HepG2 (cell line): Measurements from ENCODE around the gene PYY. TPM values are rescaled to one million over a fixed set of nuclear protein-coding genes. Genes with fewer than 3 reads are reported as not detected.

Experiments used
- ATAC-seq: fragments of 200-7000 bp; cut with Tn5 transposase; 3 replicates; pipeline ENCODE4 v1.9.1; 2020; ENCODE audit warnings: mild to moderate bottlenecking, moderate library complexity
- BruUV-seq: library from RNA; stranded (reverse); fragments of 400-500 nt; replicated peaks from 2 replicates; lab custom pipeline; 2021; lab: Mats Ljungman, UMichigan
- CTCF ChIA-PET: fragments of 300-600 bp; formaldehyde crosslinking; extraction: SDS; loops from one replicate; lab custom pipeline; 2021; ENCODE audit warnings: low total read pairs, inconsistent platforms, low intra/inter-chr PET ratio; lab: Yijun Ruan, JAX
- POLR2A ChIA-PET: fragments of 350-600 bp; sonication (Branson Sonifier 250); formaldehyde crosslinking; loops from one replicate; lab custom pipeline; 2020; ENCODE audit warnings: antibody characterized with exemption, inconsistent platforms; lab: Yijun Ruan, JAX
- DNase-seq: peaks from one replicate; pipeline ENCODE4 v3.0.0-alpha.2; 2015; ENCODE audit warnings: low spot score
- FAIRE-seq: peaks from 3 replicates; lab custom pipeline; 2011; peaks lifted over from hg19 to GRCh38; lab: Jason Lieb, UNC
- H2AFZ ChIP-seq: one replicate; pipeline ENCODE4 v1.6.1; 2011; ENCODE audit warnings: low read length, inconsistent platforms
- H3K27ac ChIP-seq: fragments of 300-600 bp; 3 replicates; pipeline ENCODE4 v1.8.0; 2011; ENCODE audit warnings: mixed run types, mild to moderate bottlenecking, mixed read lengths, low read length, inconsistent platforms; ENCODE audit not compliant: insufficient read depth; ENCODE audit errors: extremely low read length
- H3K27me3 ChIP-seq, 2 experiments: fragments of 200-600 bp in 1 of 2; 2 replicates in 1 of 2; 3 replicates in 1 of 2; pipeline versions ENCODE4 v1.6.0 to v1.8.0; 2011; ENCODE audit warnings: low read length in 2 of 2, mild to moderate bottlenecking in 2 of 2, moderate library complexity in 2 of 2, inconsistent platforms in 1 of 2; ENCODE audit not compliant: insufficient read depth in 2 of 2, control insufficient read depth in 1 of 2
- H3K36me3 ChIP-seq, 2 experiments: fragments of 200-600 bp in 1 of 2; replicated peaks in 1 of 2; 2 replicates in 1 of 2; 3 replicates in 1 of 2; pipeline versions ENCODE4 v1.5.1 to v1.8.0; 2011; ENCODE audit warnings: low read length in 2 of 2, inconsistent platforms in 1 of 2; ENCODE audit not compliant: insufficient read depth in 2 of 2, control insufficient read depth in 1 of 2
- H3K4me1 ChIP-seq: 2 replicates; pipeline ENCODE4 v1.5.1; 2012; ENCODE audit warnings: low read length, inconsistent platforms; ENCODE audit not compliant: insufficient read depth
- H3K4me2 ChIP-seq: 2 replicates; pipeline ENCODE4 v1.6.0; 2011; ENCODE audit warnings: low read depth, low read length, inconsistent platforms
- H3K4me3 ChIP-seq, 3 experiments: fragments of 200-600 bp in 1 of 3; sonication (generic), shearing (Covaris generic) in 1 of 3; replicated peaks in 1 of 3; 2 replicates each; pipeline ENCODE4 v1.5.1; 2011 to 2016; ENCODE audit warnings: low read length in 3 of 3, inconsistent platforms in 2 of 3, low read depth in 2 of 3, mild to moderate bottlenecking in 2 of 3, control low read depth in 1 of 3, mixed read lengths in 1 of 3; ENCODE audit not compliant: insufficient read depth in 1 of 3
- H3K79me2 ChIP-seq: one replicate; pipeline ENCODE4 v1.6.1; 2011; ENCODE audit warnings: low read length, inconsistent platforms; ENCODE audit not compliant: insufficient read depth
- H3K9ac ChIP-seq: 2 replicates; pipeline ENCODE4 v1.6.0; 2011; ENCODE audit warnings: mild to moderate bottlenecking, low read depth, low read length, inconsistent platforms; ENCODE audit not compliant: insufficient read depth
- H3K9me3 ChIP-seq: 2 replicates; pipeline ENCODE4 v1.5.1; 2012; ENCODE audit warnings: mild to moderate bottlenecking, low read length
- H4K20me1 ChIP-seq: 2 replicates; pipeline ENCODE4 v1.6.0; 2011; ENCODE audit warnings: inconsistent platforms, mild to moderate bottlenecking, low read length, moderate library complexity; ENCODE audit not compliant: insufficient read depth
- NFATC3 ChIP-seq: sonication (generic); formaldehyde crosslinking; IDR thresholded peaks from 2 replicates; pipeline ENCODE4 v1.5.1; 2020; ENCODE audit warnings: mild to moderate bottlenecking, missing genetic modification reagents
- ZNF253 ChIP-seq: sonication (generic); formaldehyde crosslinking; IDR thresholded peaks from 2 replicates; pipeline ENCODE4 v1.8.0; 2022; ENCODE audit warnings: mild to moderate bottlenecking, missing genetic modification reagents, borderline replicate concordance
- ZNF343 ChIP-seq: sonication (generic); formaldehyde crosslinking; IDR thresholded peaks from 2 replicates; pipeline ENCODE4 v1.4.0; 2020; ENCODE audit warnings: mild to moderate bottlenecking, missing genetic modification reagents
- ZNF782 ChIP-seq: sonication (generic); formaldehyde crosslinking; IDR thresholded peaks from 2 replicates; pipeline ENCODE4 v1.4.0; 2020; ENCODE audit warnings: missing genetic modification reagents, mild to moderate bottlenecking, borderline replicate concordance
- ZNF878 ChIP-seq: sonication (generic); formaldehyde crosslinking; IDR thresholded peaks from 2 replicates; pipeline ENCODE4 v1.8.1; 2023; ENCODE audit warnings: mild to moderate bottlenecking, missing genetic modification reagents, moderate library complexity
- WGBS: methylation state at CpG from one replicate; pipeline ENCODE4 v1.1.6; 2017; ENCODE audit warnings: low lambda C conversion rate; 5-methylcytosine and 5-hydroxymethylcytosine counted together
- in situ Hi-C: cut with HindIII; loops from 2 replicates; pipeline ENCODE4 v1.10.0; 2017; ENCODE audit warnings: low pct_unique_long_range_greater_than_20kb; ENCODE audit not compliant: extremely low pct_ligation_motif_present
- intact Hi-C: fragments of 100-400 bp; cut with micrococcal nuclease; formaldehyde crosslinking; loops from one replicate; pipeline ENCODE4 v1.10.0; 2022; ENCODE audit not compliant: unreplicated experiment
- polyA plus RNA-seq, 8 experiments: library from polyadenylated mRNA; depleted of rRNA in 3 of 8; stranded (reverse) in 7 of 8; unstranded in 1 of 8; fragments of >200 nt; fragmentation: Illumina TruSeq in 4 of 8; extraction: Trizol in 4 of 8; gene quantifications; 2 replicates each; pipeline versions ENCODE4 v1.2.1 to v1.2.3, GENCODE V29; 2011 to 2016; ENCODE audit warnings: low read depth in 4 of 8, missing spikeins in 1 of 8, mixed read lengths in 1 of 8; ENCODE audit not compliant: insufficient read depth in 1 of 8
- total RNA-seq, 5 experiments: library from RNA; depleted of rRNA; stranded (reverse); fragments of >200 nt; fragmentation: Illumina TruSeq; extraction: Trizol; gene quantifications; 2 replicates each; pipeline ENCODE4 v1.2.3, GENCODE V29; 2016; ENCODE audit warnings: low read depth in 1 of 5
- TF ChIP-seq, protein P1 (sequence below): sonication (generic); formaldehyde crosslinking; IDR thresholded peaks from 2 replicates; pipeline ENCODE4 v1.4.0; 2020; ENCODE audit warnings: mild to moderate bottlenecking, missing genetic modification reagents
- TF ChIP-seq, protein P2 (sequence below): sonication (generic); formaldehyde crosslinking; conservative IDR thresholded peaks from 2 replicates; pipeline ENCODE4 v1.4.0; 2020; ENCODE audit warnings: missing genetic modification reagents
- TF ChIP-seq, protein P3 (sequence below): sonication (generic); formaldehyde crosslinking; IDR thresholded peaks from 2 replicates; pipeline ENCODE4 v1.5.0; 2020; ENCODE audit warnings: mild to moderate bottlenecking, missing genetic modification reagents, borderline replicate concordance
- TF ChIP-seq, protein P4 (sequence below): sonication (generic); formaldehyde crosslinking; IDR thresholded peaks from 2 replicates; pipeline ENCODE4 v1.4.0; 2020; ENCODE audit warnings: missing genetic modification reagents, low read depth, mild to moderate bottlenecking, borderline replicate concordance

The PYY gene
- total and polyA plus RNA-seq, 2 of the 13 experiments (the other 11 are each of a cell fraction or from before 2014, with no cell fraction given) = 0.25 TPM; not detected in 1

DNA sequence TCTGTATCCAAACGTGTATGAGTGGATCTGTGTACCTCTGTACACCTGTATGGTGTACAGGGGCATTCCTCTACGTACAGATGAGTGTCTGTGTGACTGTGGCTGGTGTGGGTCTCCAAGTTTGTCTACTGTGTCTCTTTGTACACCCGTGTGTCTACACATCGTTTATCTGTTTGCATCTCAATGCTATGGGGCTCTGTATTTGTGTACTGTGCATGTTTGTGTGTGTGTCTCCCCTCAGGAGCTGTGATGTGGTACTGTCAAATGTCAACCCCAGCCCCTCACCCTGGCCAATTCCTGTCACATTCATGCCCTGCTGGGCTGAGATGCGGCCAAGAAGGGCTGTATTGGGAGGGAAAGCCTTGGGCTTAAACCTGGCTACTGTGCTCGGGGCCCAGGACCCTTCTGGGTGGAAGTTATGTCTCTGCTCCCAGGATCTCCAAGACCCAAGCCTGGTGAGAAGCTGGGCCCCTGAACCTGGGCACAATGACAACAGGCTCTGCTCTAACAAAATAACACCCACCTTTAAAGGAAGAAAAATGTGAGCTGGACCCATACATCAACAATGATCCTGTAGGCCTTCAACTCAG is 47.2 kb upstream of the PYY start (continued):
- TF ChIP-seq, protein P1, sequence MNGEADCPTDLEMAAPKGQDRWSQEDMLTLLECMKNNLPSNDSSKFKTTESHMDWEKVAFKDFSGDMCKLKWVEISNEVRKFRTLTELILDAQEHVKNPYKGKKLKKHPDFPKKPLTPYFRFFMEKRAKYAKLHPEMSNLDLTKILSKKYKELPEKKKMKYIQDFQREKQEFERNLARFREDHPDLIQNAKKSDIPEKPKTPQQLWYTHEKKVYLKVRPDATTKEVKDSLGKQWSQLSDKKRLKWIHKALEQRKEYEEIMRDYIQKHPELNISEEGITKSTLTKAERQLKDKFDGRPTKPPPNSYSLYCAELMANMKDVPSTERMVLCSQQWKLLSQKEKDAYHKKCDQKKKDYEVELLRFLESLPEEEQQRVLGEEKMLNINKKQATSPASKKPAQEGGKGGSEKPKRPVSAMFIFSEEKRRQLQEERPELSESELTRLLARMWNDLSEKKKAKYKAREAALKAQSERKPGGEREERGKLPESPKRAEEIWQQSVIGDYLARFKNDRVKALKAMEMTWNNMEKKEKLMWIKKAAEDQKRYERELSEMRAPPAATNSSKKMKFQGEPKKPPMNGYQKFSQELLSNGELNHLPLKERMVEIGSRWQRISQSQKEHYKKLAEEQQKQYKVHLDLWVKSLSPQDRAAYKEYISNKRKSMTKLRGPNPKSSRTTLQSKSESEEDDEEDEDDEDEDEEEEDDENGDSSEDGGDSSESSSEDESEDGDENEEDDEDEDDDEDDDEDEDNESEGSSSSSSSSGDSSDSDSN = no peak
- peak; percentile 84; the same call in 1 of the 2 replicates for TF ChIP-seq ZNF878 (CRISPR knock-in tag)
- TF ChIP-seq ZNF343 = 0 out of 2 replicates have a peak, but pooled peaks have one; percentile 46
- 0 out of 2 replicates have a peak, but pooled peaks have one; percentile 23 for TF ChIP-seq NFATC3 (CRISPR knock-in tag)

DNA sequence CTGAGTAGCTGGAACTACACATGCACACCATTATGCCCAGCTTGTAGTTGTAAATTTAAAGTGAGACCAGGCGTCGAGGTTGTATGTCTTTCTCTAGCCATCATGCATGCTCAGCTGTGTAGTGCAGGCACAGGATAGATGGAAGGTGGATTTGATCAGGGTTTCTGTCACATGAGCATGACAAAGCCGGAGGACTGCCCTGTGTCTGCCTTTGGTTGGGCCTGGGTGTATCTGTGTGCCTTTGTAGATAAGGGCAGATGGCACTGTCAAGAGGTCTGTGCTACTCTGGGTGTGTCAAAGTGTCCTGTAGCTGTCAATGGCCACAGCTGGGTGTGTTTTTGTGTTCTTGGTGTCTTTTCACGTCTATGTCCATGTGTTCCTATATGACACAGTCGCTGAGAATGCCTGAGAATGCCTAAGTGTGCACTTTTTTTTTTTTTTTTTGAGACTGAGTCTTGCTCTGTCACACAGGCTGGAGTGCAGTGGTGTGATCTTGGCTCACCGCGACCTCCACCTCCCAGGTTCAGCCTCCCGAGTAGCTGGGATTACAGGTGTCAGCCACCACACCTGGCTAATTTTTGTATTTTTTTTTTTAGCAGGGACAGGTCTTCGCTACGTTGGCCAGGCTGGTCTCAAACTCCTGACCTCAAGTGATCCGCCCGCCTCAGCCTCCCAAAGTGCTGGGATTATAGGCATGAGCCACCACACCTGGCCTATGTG is 46.6 kb upstream of the PYY start:
- Histone ChIP-seq H3K36me3 (no peaks in the 10 kb centered on the region), H3K27me3 (peaks cover 0 to 7% of the 10 kb centered on the region in 2 experiments; a peak in 3 of 5 replicates), H4K20me1 (no peaks in the 10 kb centered on the region), H3K27ac (no peak overlapping the region), H3K4me3 (no peak overlapping the region), H3K9me3 (no peaks in the 10 kb centered on the region), H2AFZ (no peak overlapping the region), H3K9ac (no peak overlapping the region), H3K4me2 (no peak overlapping the region), H3K4me1 (peaks cover 70% of the 10 kb centered on the region), H3K79me2 (no peaks in the 10 kb centered on the region)
- intact Hi-C loops = loop anchor here (2.0 kb wide), 1 partner anchor 14 kb away; the partner anchor contains the start of gene TMEM101
- POLR2A ChIA-PET = no interaction called here
- CTCF ChIA-PET = no interaction called here
- no TSS peak for BruUV-seq
- FAIRE-seq = no peak
- no peak for ATAC-seq
- WGBS = 53% methylated on average over 12 of the region's 12 CpGs
- no peak for DNase-seq
- in situ Hi-C loops = no loop called here
- TF ChIP-seq, protein P2, sequence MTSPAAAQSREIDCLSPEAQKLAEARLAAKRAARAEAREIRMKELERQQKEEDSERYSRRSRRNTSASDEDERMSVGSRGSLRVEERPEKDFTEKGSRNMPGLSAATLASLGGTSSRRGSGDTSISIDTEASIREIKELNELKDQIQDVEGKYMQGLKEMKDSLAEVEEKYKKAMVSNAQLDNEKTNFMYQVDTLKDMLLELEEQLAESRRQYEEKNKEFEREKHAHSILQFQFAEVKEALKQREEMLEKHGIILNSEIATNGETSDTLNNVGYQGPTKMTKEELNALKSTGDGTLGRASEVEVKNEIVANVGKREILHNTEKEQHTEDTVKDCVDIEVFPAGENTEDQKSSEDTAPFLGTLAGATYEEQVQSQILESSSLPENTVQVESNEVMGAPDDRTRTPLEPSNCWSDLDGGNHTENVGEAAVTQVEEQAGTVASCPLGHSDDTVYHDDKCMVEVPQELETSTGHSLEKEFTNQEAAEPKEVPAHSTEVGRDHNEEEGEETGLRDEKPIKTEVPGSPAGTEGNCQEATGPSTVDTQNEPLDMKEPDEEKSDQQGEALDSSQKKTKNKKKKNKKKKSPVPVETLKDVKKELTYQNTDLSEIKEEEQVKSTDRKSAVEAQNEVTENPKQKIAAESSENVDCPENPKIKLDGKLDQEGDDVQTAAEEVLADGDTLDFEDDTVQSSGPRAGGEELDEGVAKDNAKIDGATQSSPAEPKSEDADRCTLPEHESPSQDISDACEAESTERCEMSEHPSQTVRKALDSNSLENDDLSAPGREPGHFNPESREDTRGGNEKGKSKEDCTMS (CRISPR knock-in tag) = no peak
- TF ChIP-seq ZNF253 (0 out of 2 replicates have a peak, but pooled peaks have one; percentile 33), ZNF782 (CRISPR knock-in tag) (no peak)
- TF ChIP-seq, protein P3, sequence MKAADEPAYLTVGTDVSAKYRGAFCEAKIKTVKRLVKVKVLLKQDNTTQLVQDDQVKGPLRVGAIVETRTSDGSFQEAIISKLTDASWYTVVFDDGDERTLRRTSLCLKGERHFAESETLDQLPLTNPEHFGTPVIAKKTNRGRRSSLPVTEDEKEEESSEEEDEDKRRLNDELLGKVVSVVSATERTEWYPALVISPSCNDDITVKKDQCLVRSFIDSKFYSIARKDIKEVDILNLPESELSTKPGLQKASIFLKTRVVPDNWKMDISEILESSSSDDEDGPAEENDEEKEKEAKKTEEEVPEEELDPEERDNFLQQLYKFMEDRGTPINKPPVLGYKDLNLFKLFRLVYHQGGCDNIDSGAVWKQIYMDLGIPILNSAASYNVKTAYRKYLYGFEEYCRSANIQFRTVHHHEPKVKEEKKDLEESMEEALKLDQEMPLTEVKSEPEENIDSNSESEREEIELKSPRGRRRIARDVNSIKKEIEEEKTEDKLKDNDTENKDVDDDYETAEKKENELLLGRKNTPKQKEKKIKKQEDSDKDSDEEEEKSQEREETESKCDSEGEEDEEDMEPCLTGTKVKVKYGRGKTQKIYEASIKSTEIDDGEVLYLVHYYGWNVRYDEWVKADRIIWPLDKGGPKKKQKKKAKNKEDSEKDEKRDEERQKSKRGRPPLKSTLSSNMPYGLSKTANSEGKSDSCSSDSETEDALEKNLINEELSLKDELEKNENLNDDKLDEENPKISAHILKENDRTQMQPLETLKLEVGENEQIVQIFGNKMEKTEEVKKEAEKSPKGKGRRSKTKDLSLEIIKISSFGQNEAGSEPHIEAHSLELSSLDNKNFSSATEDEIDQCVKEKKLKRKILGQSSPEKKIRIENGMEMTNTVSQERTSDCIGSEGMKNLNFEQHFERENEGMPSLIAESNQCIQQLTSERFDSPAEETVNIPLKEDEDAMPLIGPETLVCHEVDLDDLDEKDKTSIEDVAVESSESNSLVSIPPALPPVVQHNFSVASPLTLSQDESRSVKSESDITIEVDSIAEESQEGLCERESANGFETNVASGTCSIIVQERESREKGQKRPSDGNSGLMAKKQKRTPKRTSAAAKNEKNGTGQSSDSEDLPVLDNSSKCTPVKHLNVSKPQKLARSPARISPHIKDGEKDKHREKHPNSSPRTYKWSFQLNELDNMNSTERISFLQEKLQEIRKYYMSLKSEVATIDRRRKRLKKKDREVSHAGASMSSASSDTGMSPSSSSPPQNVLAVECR (CRISPR knock-in tag) = 0 out of 2 replicates have a peak, but pooled peaks have one; percentile 23
- TF ChIP-seq, protein P4, sequence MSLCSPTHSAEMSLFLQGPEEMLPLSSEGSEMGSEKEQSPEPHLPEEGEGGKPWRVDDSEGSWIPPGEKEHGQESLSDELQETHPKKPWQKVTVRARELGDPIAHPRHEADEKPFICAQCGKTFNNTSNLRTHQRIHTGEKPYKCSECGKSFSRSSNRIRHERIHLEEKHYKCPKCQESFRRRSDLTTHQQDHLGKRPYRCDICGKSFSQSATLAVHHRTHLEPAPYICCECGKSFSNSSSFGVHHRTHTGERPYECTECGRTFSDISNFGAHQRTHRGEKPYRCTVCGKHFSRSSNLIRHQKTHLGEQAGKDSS (CRISPR knock-in tag) = 0 out of 2 replicates have a peak, but pooled peaks have one; percentile 32
